Mononuclear cell (primary cell): ENCODE results near the gene ZBP1. TPM values are rescaled to one million over a fixed set of nuclear protein-coding genes. Genes with fewer than 3 reads are reported as not detected.

Source experiments
- H3K27me3 ChIP-seq: 2 replicates; pipeline ENCODE4 v1.6.0; 2011; ENCODE audit warnings: low read length, control low read depth; ENCODE audit not compliant: insufficient read depth
- H3K4me1 ChIP-seq: 2 replicates; pipeline ENCODE4 v1.5.1; 2011; ENCODE audit warnings: mild to moderate bottlenecking, low read length, control low read depth; ENCODE audit not compliant: insufficient read depth
- H3K4me3 ChIP-seq: 2 replicates; pipeline ENCODE4 v1.5.1; 2011; ENCODE audit warnings: mild to moderate bottlenecking, low read length, moderate library complexity
- H3K9me3 ChIP-seq: 2 replicates; pipeline ENCODE4 v1.5.1; 2011; ENCODE audit warnings: low read depth, mild to moderate bottlenecking, control low read depth, low read length
- total RNA-seq: library from RNA; depleted of rRNA; stranded (reverse); fragments of >200 nt; gene quantifications from one replicate; pipeline ENCODE4 v1.2.3, GENCODE V29; 2012

The ZBP1 gene
- total RNA-seq, 1 donor = 14.7 TPM

- Histone ChIP-seq H3K4me1 (peaks cover 10% of the 10 kb centered on the region), H3K27me3 (peaks cover 21% of the 10 kb centered on the region), H3K9me3 (no peaks in the 10 kb centered on the region), H3K4me3 (no peak overlapping the region)
These were observed 43.3 kb downstream of the ZBP1 start for GRCh38 chr20:57576617-57577550.

- no peak overlapping the region for H3K4me3 ChIP-seq
- peaks cover 21% of the 10 kb centered on the region for H3K27me3 ChIP-seq
- H3K4me1 ChIP-seq = peaks cover under 1% of the 10 kb centered on the region
- no peaks in the 10 kb centered on the region for H3K9me3 ChIP-seq
These were observed 44.2 kb downstream of the ZBP1 start for GRCh38 chr20:57576002-57576401.

- peaks cover 13% of the 10 kb centered on the region for H3K27me3 ChIP-seq
- H3K4me1 ChIP-seq = no peaks in the 10 kb centered on the region
- H3K9me3 ChIP-seq = no peaks in the 10 kb centered on the region
- no peak overlapping the region for H3K4me3 ChIP-seq
These were observed 45.3 kb downstream of the ZBP1 start for GRCh38 chr20:57574954-57575353.

DNA sequence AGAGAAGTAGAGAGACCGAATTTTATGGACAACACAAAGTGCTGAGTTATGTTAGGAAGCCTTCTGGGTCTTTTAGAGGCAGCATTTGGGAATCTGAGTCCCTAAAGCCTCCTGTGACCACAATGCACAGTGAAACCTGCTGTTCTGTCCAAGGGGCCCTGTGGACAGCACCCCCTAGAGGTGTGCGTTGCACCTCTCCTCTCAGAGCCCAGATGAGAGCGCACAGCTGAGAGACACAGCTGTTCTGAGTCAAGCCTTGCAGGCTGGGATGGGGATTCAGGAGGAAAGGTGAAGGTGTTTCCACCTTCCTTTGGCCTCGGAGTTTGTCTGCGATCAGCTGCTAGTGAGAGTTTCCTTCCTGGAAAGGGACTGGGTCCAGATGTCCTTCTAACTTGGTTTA is 46.3 kb downstream of the ZBP1 start:
- no peaks in the 10 kb centered on the region for H3K4me1 ChIP-seq
- H3K27me3 ChIP-seq = peaks cover 5% of the 10 kb centered on the region
- no peaks in the 10 kb centered on the region for H3K9me3 ChIP-seq
- no peak overlapping the region for H3K4me3 ChIP-seq

DNA sequence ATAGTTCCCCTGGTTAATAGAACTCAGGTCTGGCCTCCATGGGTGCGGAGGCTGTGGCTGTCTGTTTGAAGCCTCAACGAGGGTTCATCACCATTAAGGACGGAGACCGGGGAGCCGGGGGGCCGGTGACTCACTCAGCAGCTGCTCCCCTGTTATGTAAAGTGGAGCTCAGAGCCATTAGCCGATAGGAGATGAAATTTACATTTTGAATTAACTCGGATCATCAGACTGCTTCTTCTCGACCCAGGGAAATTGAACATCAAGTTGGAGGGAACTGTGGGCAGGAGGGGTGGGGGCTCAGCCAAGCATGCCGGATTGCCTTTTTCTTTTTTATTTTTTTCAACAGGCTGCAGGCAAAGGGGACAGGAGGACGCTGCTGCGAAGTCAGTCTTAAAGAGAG is 47.0 kb downstream of the ZBP1 start:
- H3K9me3 ChIP-seq = no peaks in the 10 kb centered on the region
- peaks cover 5% of the 10 kb centered on the region for H3K27me3 ChIP-seq
- no peaks in the 10 kb centered on the region for H3K4me1 ChIP-seq
- no peak overlapping the region for H3K4me3 ChIP-seq

GRCh38 chr20:57571782-57572416 is 48.3 kb downstream of the ZBP1 start:
- no peak overlapping the region for H3K4me3 ChIP-seq
- no peaks in the 10 kb centered on the region for H3K9me3 ChIP-seq
- peaks cover 5% of the 10 kb centered on the region for H3K27me3 ChIP-seq
- no peaks in the 10 kb centered on the region for H3K4me1 ChIP-seq

GRCh38 chr20:57570920-57571319 is 49.3 kb downstream of the ZBP1 start:
- Histone ChIP-seq H3K4me1 (no peaks in the 10 kb centered on the region), H3K9me3 (no peaks in the 10 kb centered on the region), H3K4me3 (no peak overlapping the region), H3K27me3 (peaks cover 5% of the 10 kb centered on the region)

DNA sequence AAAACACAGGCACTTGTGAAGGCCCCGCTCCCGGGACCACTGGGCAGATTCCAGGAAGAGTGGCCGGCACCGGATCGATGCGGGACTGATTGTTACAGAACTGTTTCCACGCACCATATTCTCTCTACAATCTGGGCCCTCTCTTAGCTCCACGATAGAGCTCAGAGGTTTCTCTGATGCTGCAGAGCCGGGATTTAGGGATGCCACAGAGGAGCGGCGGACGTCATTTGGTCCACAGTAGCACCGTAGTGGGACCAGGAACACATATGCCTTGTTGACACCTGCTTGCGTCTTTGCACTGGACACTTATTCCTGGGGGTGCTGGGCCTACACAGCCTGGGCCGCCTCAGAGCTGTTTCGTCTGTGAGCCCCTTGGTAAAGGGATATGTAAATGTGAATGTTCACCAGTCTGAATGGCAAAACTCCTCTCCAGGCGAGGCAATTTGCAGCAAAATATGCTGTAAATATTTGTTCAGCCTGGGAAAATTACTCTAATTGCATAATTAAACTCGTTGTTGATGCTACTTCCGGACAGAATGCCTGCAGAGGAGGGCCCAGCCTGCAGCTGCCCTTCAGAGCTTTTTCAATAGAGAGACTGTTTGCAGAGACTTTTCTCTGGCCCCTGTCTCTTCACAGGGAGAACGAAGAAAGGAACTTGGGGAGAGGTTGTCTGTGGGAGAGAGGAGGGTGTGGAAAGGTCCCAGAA is 49.9 kb downstream of the ZBP1 start:
- Histone ChIP-seq H3K4me3 (no peak overlapping the region), H3K27me3 (peaks cover 5% of the 10 kb centered on the region), H3K9me3 (no peaks in the 10 kb centered on the region), H3K4me1 (no peaks in the 10 kb centered on the region)

- Histone ChIP-seq H3K27me3 (peaks cover 2% of the 10 kb centered on the region), H3K9me3 (no peaks in the 10 kb centered on the region), H3K4me3 (no peak overlapping the region), H3K4me1 (no peaks in the 10 kb centered on the region)
These were observed 51.3 kb downstream of the ZBP1 start for GRCh38 chr20:57568960-57569359.

DNA sequence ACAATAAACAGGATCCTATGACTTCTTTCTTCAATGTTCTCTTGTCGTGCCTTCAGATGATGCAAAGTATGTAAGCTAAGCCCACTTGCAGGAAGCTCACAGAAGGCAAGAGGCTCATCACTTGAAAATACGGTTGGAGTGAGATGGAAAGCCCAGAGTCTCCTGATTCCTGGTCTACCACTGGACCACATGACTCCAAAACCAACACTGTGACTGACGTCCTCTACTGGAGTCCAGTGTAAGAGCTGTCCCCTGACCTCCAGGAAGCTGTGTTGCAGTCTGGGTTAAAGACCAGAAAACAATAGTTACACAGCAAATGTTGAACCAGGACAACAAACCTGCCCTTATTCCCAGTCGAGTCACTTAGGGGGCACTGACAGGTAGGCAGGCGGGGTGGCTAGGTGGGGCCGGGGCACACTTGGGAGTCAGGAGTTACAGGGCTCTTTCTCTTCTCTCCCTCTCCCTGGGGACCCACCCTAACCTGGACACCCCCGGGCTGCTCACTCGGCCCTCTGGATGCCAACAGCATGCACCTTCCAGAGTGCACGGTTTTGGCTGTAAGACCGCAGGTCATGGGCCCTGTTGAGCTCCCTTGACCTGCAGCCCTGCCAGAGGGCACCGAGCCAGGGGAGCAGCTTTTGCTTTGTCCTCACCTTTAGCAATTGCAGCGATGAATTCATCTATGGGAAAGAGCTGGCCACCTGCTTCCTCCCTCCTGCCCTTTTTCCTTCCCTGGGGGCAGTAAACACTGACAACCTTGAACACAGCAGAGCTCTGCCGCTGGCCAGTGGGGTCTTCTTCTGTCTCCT is 51.9 kb downstream of the ZBP1 start:
- no peak overlapping the region for H3K4me3 ChIP-seq
- H3K27me3 ChIP-seq = no peaks in the 10 kb centered on the region
- no peaks in the 10 kb centered on the region for H3K4me1 ChIP-seq
- H3K9me3 ChIP-seq = no peaks in the 10 kb centered on the region

- Histone ChIP-seq H3K4me3 (no peak overlapping the region), H3K9me3 (no peaks in the 10 kb centered on the region), H3K27me3 (no peaks in the 10 kb centered on the region), H3K4me1 (no peaks in the 10 kb centered on the region)
These were observed 52.7 kb downstream of the ZBP1 start for GRCh38 chr20:57567471-57568079.

DNA sequence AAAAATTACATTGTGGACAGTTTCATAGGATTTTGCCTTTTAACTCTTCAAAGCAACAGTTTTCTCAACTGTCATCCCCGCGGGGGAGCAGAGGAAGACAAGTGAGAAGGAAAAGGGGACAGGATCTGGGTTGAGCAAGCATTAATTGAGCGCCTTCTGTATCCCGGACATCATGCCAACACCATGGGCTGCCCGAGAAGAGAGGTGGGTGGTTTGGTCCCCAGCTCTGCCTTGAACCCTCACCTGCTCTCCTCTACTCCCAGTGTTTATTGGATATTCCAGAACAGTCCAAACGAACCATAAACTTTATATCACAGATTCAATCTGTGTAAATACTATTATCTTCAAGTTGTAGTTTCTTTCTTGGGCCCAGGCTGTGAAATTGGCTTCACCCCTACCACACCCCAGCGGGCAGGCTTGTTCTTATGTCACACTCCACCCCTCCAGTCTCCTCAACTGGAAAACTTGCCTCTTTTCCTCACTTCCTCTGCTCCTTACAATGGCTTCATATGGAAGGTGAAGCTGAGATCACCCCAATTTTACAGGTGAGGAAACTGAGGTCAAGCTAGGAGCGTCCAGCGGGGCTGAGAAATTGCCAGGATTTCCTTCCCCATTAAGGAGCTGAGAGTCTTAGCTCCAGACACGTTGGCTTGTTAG is 53.3 kb downstream of the ZBP1 start:
- no peaks in the 10 kb centered on the region for H3K27me3 ChIP-seq
- H3K4me1 ChIP-seq = no peaks in the 10 kb centered on the region
- H3K9me3 ChIP-seq = no peaks in the 10 kb centered on the region
- H3K4me3 ChIP-seq = no peak overlapping the region

DNA sequence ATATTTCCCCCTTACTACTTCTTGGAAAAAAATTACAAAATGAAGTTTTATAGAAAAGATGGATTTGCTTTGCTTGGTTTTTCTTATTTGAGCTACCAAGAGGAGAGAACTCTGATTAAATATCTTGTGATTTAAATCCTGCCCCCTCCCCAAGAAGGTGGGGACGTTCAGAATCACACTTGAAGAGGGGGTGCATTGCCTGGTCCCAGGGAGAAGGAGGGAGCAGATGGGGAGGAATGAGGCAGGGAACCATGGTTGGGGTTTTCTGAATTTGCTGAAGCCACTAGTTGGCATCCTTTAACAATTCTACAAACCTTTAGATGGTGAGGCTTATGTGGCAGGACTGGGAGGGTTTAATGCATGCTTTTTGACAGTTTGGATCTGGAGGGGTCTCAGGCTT is 53.8 kb downstream of the ZBP1 start:
- no peaks in the 10 kb centered on the region for H3K27me3 ChIP-seq
- H3K4me3 ChIP-seq = no peak overlapping the region
- H3K9me3 ChIP-seq = no peaks in the 10 kb centered on the region
- no peaks in the 10 kb centered on the region for H3K4me1 ChIP-seq
